IMR-90 (cell line): ENCODE measurements around the gene CLEC3A. TPM values are rescaled to one million over a fixed set of nuclear protein-coding genes. Genes with fewer than 3 reads are reported as not detected.

Experiments used
- ATAC-seq: fragments of 200-7000 bp; cut with Tn5 transposase; 2 replicates; pipeline ENCODE4 v1.9.1; 2020; ENCODE audit warnings: low read depth, mild to moderate bottlenecking, moderate library complexity
- BruUV-seq: library from RNA; stranded (reverse); fragments of 400-500 nt; replicated peaks from 2 replicates; lab custom pipeline; 2021; lab: Mats Ljungman, UMichigan
- CTCF ChIA-PET: fragments of 300-600 bp; formaldehyde crosslinking; extraction: SDS; loops from one replicate; lab custom pipeline; 2021; ENCODE audit warnings: antibody characterized with exemption; lab: Yijun Ruan, JAX
- POLR2A ChIA-PET: fragments of 300-600 bp; sonication (Branson Sonifier 250); formaldehyde crosslinking; loops from one replicate; lab custom pipeline; 2022; ENCODE audit warnings: antibody characterized with exemption; ENCODE audit not compliant: unreplicated experiment; lab: Charles Lee
- DNase-seq: peaks from one replicate; pipeline ENCODE4 v3.0.0; 2013
- H2AFZ ChIP-seq: replicated peaks from 2 replicates; pipeline ENCODE3; 2013; ENCODE audit warnings: low read length, mild to moderate bottlenecking; ENCODE audit not compliant: poor library complexity
- H2AK5ac ChIP-seq: 2 replicates; pipeline ENCODE4 v1.6.1; 2013; ENCODE audit warnings: low read depth, low read length, inconsistent platforms
- H2AK9ac ChIP-seq: replicated peaks from 2 replicates; pipeline ENCODE3; 2013; ENCODE audit warnings: mild to moderate bottlenecking, low read depth, low read length, moderate library complexity; ENCODE audit not compliant: poor library complexity
- H2BK120ac ChIP-seq: 2 replicates; pipeline ENCODE4 v1.6.1; 2013; ENCODE audit warnings: low read depth, low read length, inconsistent platforms
- H2BK15ac ChIP-seq: 3 replicates; pipeline ENCODE4 v1.6.1; 2013; ENCODE audit warnings: low read depth, low read length, inconsistent platforms
- H2BK20ac ChIP-seq: 2 replicates; pipeline ENCODE4 v1.6.1; 2013; ENCODE audit warnings: low read depth, mild to moderate bottlenecking, inconsistent platforms, low read length, moderate library complexity
- H2BK5ac ChIP-seq: 2 replicates; pipeline ENCODE4 v1.6.1; 2013; ENCODE audit warnings: mild to moderate bottlenecking, low read depth, low read length, inconsistent platforms; ENCODE audit not compliant: poor library complexity, severe bottlenecking
- H3K14ac ChIP-seq: replicated peaks from 2 replicates; pipeline ENCODE4 v1.6.1; 2013; ENCODE audit warnings: low read depth, low read length, inconsistent platforms
- H3K18ac ChIP-seq: 2 replicates; pipeline ENCODE4 v1.6.1; 2013; ENCODE audit warnings: low read depth, low read length, control low read depth
- H3K23ac ChIP-seq: 2 replicates; pipeline ENCODE4 v1.6.1; 2013; ENCODE audit warnings: low read depth, low read length, inconsistent platforms
- H3K27ac ChIP-seq: 2 replicates; pipeline ENCODE4 v1.5.1; 2013; ENCODE audit warnings: mild to moderate bottlenecking, control low read depth, low read length; ENCODE audit not compliant: insufficient read depth
- H3K27me3 ChIP-seq: 2 replicates; pipeline ENCODE4 v1.6.1; 2013; ENCODE audit warnings: low read length; ENCODE audit not compliant: control insufficient read depth, insufficient read depth
- H3K36me3 ChIP-seq: 2 replicates; pipeline ENCODE4 v1.6.1; 2013; ENCODE audit warnings: low read length, mixed read lengths; ENCODE audit not compliant: control insufficient read depth, insufficient read depth
- H3K4ac ChIP-seq: 2 replicates; pipeline ENCODE4 v1.6.1; 2013; ENCODE audit warnings: low read depth, low read length, inconsistent platforms
- H3K4me1 ChIP-seq: 2 replicates; pipeline ENCODE4 v1.6.1; 2013; ENCODE audit warnings: low read length, mixed read lengths; ENCODE audit not compliant: control insufficient read depth, insufficient read depth
- H3K4me2 ChIP-seq: 2 replicates; pipeline ENCODE4 v1.6.1; 2013; ENCODE audit warnings: low read depth, mild to moderate bottlenecking, control low read depth, low read length, moderate library complexity
- H3K4me3 ChIP-seq: 2 replicates; pipeline ENCODE4 v1.5.1; 2013; ENCODE audit warnings: low read depth, mild to moderate bottlenecking, control low read depth, low read length, moderate library complexity; ENCODE audit not compliant: insufficient read depth
- H3K56ac ChIP-seq: 2 replicates; pipeline ENCODE4 v1.6.1; 2013; ENCODE audit warnings: low read length, inconsistent platforms; ENCODE audit not compliant: insufficient read depth; ENCODE audit errors: extremely low read depth
- H3K79me1 ChIP-seq, 2 experiments: 2 replicates each; pipeline ENCODE4 v1.6.1; 2013; ENCODE audit warnings: low read length in 2 of 2, inconsistent platforms in 1 of 2, low read depth in 1 of 2
- H3K9ac ChIP-seq: 2 replicates; pipeline ENCODE4 v1.6.1; 2013; ENCODE audit warnings: low read depth, low read length, control low read depth
- H3K9me1 ChIP-seq: 2 replicates; pipeline ENCODE4 v1.6.1; 2013; ENCODE audit warnings: low read length, inconsistent platforms; ENCODE audit not compliant: insufficient read depth
- H3K9me3 ChIP-seq: 2 replicates; pipeline ENCODE4 v1.6.1; 2013; ENCODE audit warnings: low read length; ENCODE audit not compliant: control insufficient read depth, insufficient read depth
- H4K20me1 ChIP-seq: 2 replicates; pipeline ENCODE4 v1.6.1; 2013; ENCODE audit warnings: low read length, inconsistent platforms; ENCODE audit not compliant: insufficient read depth
- H4K5ac ChIP-seq: 2 replicates; pipeline ENCODE4 v1.6.1; 2013; ENCODE audit warnings: mild to moderate bottlenecking, low read depth, low read length, control low read depth
- H4K8ac ChIP-seq, 2 experiments: 2 replicates each; pipeline ENCODE4 v1.6.1; 2013; ENCODE audit warnings: low read depth in 2 of 2, low read length in 2 of 2, control low read depth in 1 of 2, inconsistent platforms in 1 of 2
- H4K91ac ChIP-seq: 2 replicates; pipeline ENCODE4 v1.6.1; 2013; ENCODE audit warnings: low read depth, low read length, inconsistent platforms; ENCODE audit not compliant: insufficient read depth
- CHD1 ChIP-seq: IDR thresholded peaks from 2 replicates; pipeline ENCODE4 v1.6.1; 2012; ENCODE audit warnings: low read depth, low read length, improper control_type of control experiment
- MAZ ChIP-seq: IDR thresholded peaks from 2 replicates; pipeline ENCODE4 v1.6.1; 2012; ENCODE audit warnings: low read depth, mild to moderate bottlenecking, low read length, improper control_type of control experiment, moderate library complexity, borderline replicate concordance
- NFE2L2 ChIP-seq: fragments of 150-350 bp; IDR thresholded peaks from 2 replicates; pipeline ENCODE4 v1.6.1; 2016; ENCODE audit warnings: low read depth, mild to moderate bottlenecking, low read length
- SMC3 ChIP-seq: fragments of 150-350 bp; IDR thresholded peaks from 2 replicates; pipeline ENCODE4 v1.6.1; 2016; ENCODE audit warnings: low read depth, mild to moderate bottlenecking, antibody characterized with exemption, low read length, moderate library complexity
- WGBS, 2 experiments: methylation state at CpG; one replicate each; pipeline versions ENCODE4 v1.1.5 to v1.1.7; 2013; ENCODE audit warnings: missing lambda C conversion rate in 2 of 2; ENCODE audit not compliant: insufficient read length in 1 of 2; ENCODE audit errors: extremely low coverage in 2 of 2; 5-methylcytosine and 5-hydroxymethylcytosine counted together
- dilution Hi-C: fragments of 300-500 bp; cut with HindIII; formaldehyde crosslinking; loops from one replicate; pipeline ENCODE4 v1.14.3; 2018; ENCODE audit warnings: low sequenced_read_pairs; ENCODE audit not compliant: unreplicated experiment
- in situ Hi-C: fragments of 300-500 bp; cut with MboI; formaldehyde crosslinking; loops from 3 replicates; pipeline ENCODE4 v1.14.3; 2019; ENCODE audit warnings: low sequenced_read_pairs, inconsistent platforms, mixed read lengths
- intact Hi-C: fragments of 100-400 bp; cut with micrococcal nuclease; formaldehyde crosslinking; loops from 2 replicates; pipeline ENCODE4 v1.10.0; 2022
- polyA plus RNA-seq, 3 experiments: library from polyadenylated mRNA; depleted of rRNA; stranded (reverse); fragments of >200 nt; gene quantifications; 2 replicates each; pipeline ENCODE4 v1.2.3, GENCODE V29; 2012; ENCODE audit warnings: low replicate concordance in 1 of 3
- total RNA-seq: library from RNA; depleted of rRNA; stranded (reverse); fragments of >200 nt; gene quantifications from 2 replicates; pipeline ENCODE4 v1.2.3, GENCODE V29; 2012

Gene CLEC3A
- total and polyA plus RNA-seq, 2 of the 4 experiments (the other 2 are of a cell fraction), result not detected

GRCh38 chr16:78048319-78048718 is 26.0 kb downstream of the CLEC3A start:
- dilution Hi-C loops, result no loop called here
- H2BK120ac ChIP-seq, result no peak overlapping the region
- no peak overlapping the region for H3K4me3 ChIP-seq
- H2AK9ac ChIP-seq, result no peak overlapping the region
- H3K4me1 ChIP-seq, result no peaks in the 10 kb centered on the region
- H3K79me1 ChIP-seq, result no peaks in the 10 kb centered on the region
- no peak overlapping the region for H3K4me2 ChIP-seq
- H3K14ac ChIP-seq, result no peak overlapping the region
- no peak overlapping the region for H4K91ac ChIP-seq
- DNase-seq, result no peak
- H3K36me3 ChIP-seq, result no peaks in the 10 kb centered on the region
- intact Hi-C loops, result no loop called here
- no TSS peak for BruUV-seq
- H2BK15ac ChIP-seq, result no peak overlapping the region
- H2AFZ ChIP-seq, result no peak overlapping the region
- no peak overlapping the region for H3K4ac ChIP-seq
- ATAC-seq, result no peak
- H3K9me3 ChIP-seq, result no peaks in the 10 kb centered on the region
- no peak overlapping the region for H3K9ac ChIP-seq
- H3K56ac ChIP-seq, result no peak overlapping the region
- no peak overlapping the region for H3K23ac ChIP-seq
- no peak overlapping the region for H4K5ac ChIP-seq
- H3K27ac ChIP-seq, result no peak overlapping the region
- no peak overlapping the region for H2BK20ac ChIP-seq
- 80% methylated on average over 5 of the region's 15 CpGs; no CpG with 5 or more reads in 1 of the 2 experiments for WGBS, 2 experiments
- no peak for TF ChIP-seq SMC3
- no peak for TF ChIP-seq NFE2L2
- no peak for TF ChIP-seq MAZ
- TF ChIP-seq CHD1, result no peak
- no peaks in the 10 kb centered on the region for H3K27me3 ChIP-seq
- no peak overlapping the region for H4K8ac ChIP-seq
- no peaks in the 10 kb centered on the region for H4K20me1 ChIP-seq
- H3K9me1 ChIP-seq, result no peaks in the 10 kb centered on the region
- in situ Hi-C loops, result no loop called here
- ChIA-PET POLR2A (no interaction called here), CTCF (no interaction called here)
- H3K18ac ChIP-seq, result no peak overlapping the region
- H2BK5ac ChIP-seq, result no peak overlapping the region
- H2AK5ac ChIP-seq, result no peak overlapping the region
